ENCODE results near the gene MYH9. TPM values are rescaled to one million over a fixed set of nuclear protein-coding genes. Genes with fewer than 3 reads are reported as not detected.

The MYH9 gene
- total RNA-seq, 4 donors from 2014 or later, result 304 to 366 (median 322) TPM

GRCh38 chr22:36301384-36301828, 86.4 kb downstream of the MYH9 start:
- Histone ChIP-seq H3K27me3 (no peaks in the 10 kb centered on the region), H3K9me3 (no peaks in the 10 kb centered on the region), H3K4me1 (peaks cover 0 to 43% (median 12%) of the 10 kb centered on the region in 3 donors), H3K4me3 (no peak overlapping the region), H3K27ac (peak overlapping the region; percentile 64 to 89 (median 86)), H3K36me3 (peaks cover 0 to 100% of the 10 kb centered on the region in 2 donors)
- WGBS, 2 donors (ENCODE audit: low coverage in 1 of 2), result 30% methylated on average over 2 of the region's 13 CpGs; no CpG with 5 or more reads in 1 of the 2 donors
- TF ChIP-seq CTCF (IDR thresholded peaks at IDR 0.05) (peak in 3 of 4 experiments; percentile 93 to 98 (median 97)), POLR2AphosphoS5 (IDR thresholded peaks at IDR 0.05) (no peak), POLR2A (IDR thresholded peaks at IDR 0.05) (no peak), EP300 (IDR thresholded peaks at IDR 0.05) (no peak)
- peak; percentile 75 for ATAC-seq

GRCh38 chr22:36300396-36301212, 87.2 kb downstream of the MYH9 start:
- Histone ChIP-seq H3K27ac (peak overlapping the region in 3 of 4 donors; percentile 84 to 89 (median 87)), H3K9me3 (no peaks in the 10 kb centered on the region), H3K4me3 (no peak overlapping the region), H3K36me3 (peaks cover 0 to 100% of the 10 kb centered on the region in 2 donors), H3K4me1 (peaks cover 0 to 41% (median 12%) of the 10 kb centered on the region in 3 donors), H3K27me3 (no peaks in the 10 kb centered on the region)
- WGBS, 2 donors (ENCODE audit: low coverage in 1 of 2), result 50 to 76% methylated on average over 8 to 9 of the region's 24 CpGs
- TF ChIP-seq EP300 (IDR thresholded peaks at IDR 0.05) (no peak), CTCF (IDR thresholded peaks at IDR 0.05) (no peak), POLR2AphosphoS5 (IDR thresholded peaks at IDR 0.05) (no peak), POLR2A (IDR thresholded peaks at IDR 0.05) (no peak)
- no peak for ATAC-seq

- no CpG with 5 or more reads among the region's 12 CpGs for WGBS, 2 donors (ENCODE audit: low coverage in 1 of 2)
Observed at GRCh38 chr22:36299911-36300310, 87.9 kb downstream of the MYH9 start.

GRCh38 chr22:36299295-36299694, 88.5 kb downstream of the MYH9 start:
- Histone ChIP-seq H3K4me1 (peaks cover 0 to 29% (median 12%) of the 10 kb centered on the region in 3 donors), H3K4me3 (no peak overlapping the region), H3K27ac (peak overlapping the region in 3 of 4 donors; percentile 84 to 89 (median 87)), H3K36me3 (peaks cover 5 to 100% of the 10 kb centered on the region in 2 donors), H3K9me3 (no peaks in the 10 kb centered on the region), H3K27me3 (no peaks in the 10 kb centered on the region)
- WGBS, 2 donors (ENCODE audit: low coverage in 1 of 2), result no CpG with 5 or more reads among the region's 14 CpGs
- ATAC-seq, result no peak
- TF ChIP-seq EP300 (IDR thresholded peaks at IDR 0.05) (no peak), POLR2A (IDR thresholded peaks at IDR 0.05) (no peak), POLR2AphosphoS5 (IDR thresholded peaks at IDR 0.05) (no peak), CTCF (IDR thresholded peaks at IDR 0.05) (no peak)

More at GRCh38 chr22:36299911-36300310, 87.9 kb downstream of the MYH9 start:
- H3K4me3 ChIP-seq, result no peak overlapping the region
- peaks cover 0 to 35% (median 12%) of the 10 kb centered on the region in 3 donors for H3K4me1 ChIP-seq
- no peak for ATAC-seq
- TF ChIP-seq POLR2AphosphoS5 (IDR thresholded peaks at IDR 0.05) (no peak), POLR2A (IDR thresholded peaks at IDR 0.05) (no peak), EP300 (IDR thresholded peaks at IDR 0.05) (no peak)
- no peaks in the 10 kb centered on the region for H3K9me3 ChIP-seq
- H3K36me3 ChIP-seq, result peaks cover 1 to 100% of the 10 kb centered on the region in 2 donors
- no peaks in the 10 kb centered on the region for H3K27me3 ChIP-seq
- peak overlapping the region in 3 of 4 donors; percentile 84 to 89 (median 87) for H3K27ac ChIP-seq

- H3K27ac ChIP-seq, result peak overlapping the region in 3 of 4 donors; percentile 84 to 89 (median 87)
- no peaks in the 10 kb centered on the region for H3K27me3 ChIP-seq
- no peak for ATAC-seq
- peaks cover 5 to 100% of the 10 kb centered on the region in 2 donors for H3K36me3 ChIP-seq
- peaks cover 0 to 22% (median 12%) of the 10 kb centered on the region in 3 donors for H3K4me1 ChIP-seq
- no peaks in the 10 kb centered on the region for H3K9me3 ChIP-seq
- WGBS, 2 donors (ENCODE audit: low coverage in 1 of 2), result 77% methylated on average over 8 of the region's 13 CpGs; no CpG with 5 or more reads in 1 of the 2 donors
- no peak overlapping the region for H3K4me3 ChIP-seq
- TF ChIP-seq CTCF (IDR thresholded peaks at IDR 0.05) (no peak), EP300 (IDR thresholded peaks at IDR 0.05) (no peak), POLR2AphosphoS5 (IDR thresholded peaks at IDR 0.05) (no peak), POLR2A (IDR thresholded peaks at IDR 0.05) (no peak)
Observed at GRCh38 chr22:36298601-36299000, 89.2 kb downstream of the MYH9 start.
